Measurements from ENCODE around the gene IQUB. TPM values are rescaled to one million over a fixed set of nuclear protein-coding genes. Genes with fewer than 3 reads are reported as not detected.

IQUB gene
- total RNA-seq, 1 donor from 2014 or later, result 0.56 TPM

DNA sequence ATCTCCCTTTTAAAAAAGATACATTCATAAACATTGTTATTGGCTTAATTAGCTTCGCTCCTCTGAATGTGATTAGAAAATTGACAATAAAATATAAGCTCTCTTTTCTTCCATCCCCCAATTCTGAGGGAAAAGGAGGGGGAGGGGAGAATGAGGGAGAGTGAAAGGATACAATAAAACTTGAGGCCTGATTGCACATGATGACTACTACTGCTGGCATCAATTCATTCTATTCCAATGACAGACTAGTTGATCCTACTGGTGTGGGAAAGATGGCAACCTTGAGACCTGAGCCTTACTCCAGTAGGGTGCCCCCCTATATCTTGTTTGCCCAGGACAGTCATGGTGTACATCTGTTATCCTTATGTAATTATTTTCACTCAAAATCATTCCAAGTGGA, 4.5 kb upstream of the IQUB start:
- Mint-ChIP-seq H3K27me3 (ENCODE audit: low read depth) (no peaks in the 10 kb centered on the region), H3K4me3 (no peak overlapping the region), H3K9me3 (no peaks in the 10 kb centered on the region), H3K27ac (ENCODE audit: unreplicated experiment) (no peak overlapping the region), H3K36me3 (ENCODE audit: low read depth) (no peaks in the 10 kb centered on the region), H3K4me1 (peaks cover 11% of the 10 kb centered on the region)
- no peak for TF ChIP-seq CTCF (conservative IDR thresholded peaks at IDR 0.05)
- no peak for DNase-seq (ENCODE audit: low read depth, low spot score)

GRCh38 chr7:123538189-123538714, 3.9 kb upstream of the IQUB start:
- no peak for TF ChIP-seq CTCF (conservative IDR thresholded peaks at IDR 0.05)
- peaks cover 18% of the 10 kb centered on the region for H3K4me1 Mint-ChIP-seq
- H3K27ac Mint-ChIP-seq (ENCODE audit: unreplicated experiment), result no peak overlapping the region
- H3K4me3 Mint-ChIP-seq, result peak overlapping the region; percentile 10
- no peaks in the 10 kb centered on the region for H3K9me3 Mint-ChIP-seq
- no peaks in the 10 kb centered on the region for H3K36me3 Mint-ChIP-seq (ENCODE audit: low read depth)
- H3K27me3 Mint-ChIP-seq (ENCODE audit: low read depth), result no peaks in the 10 kb centered on the region
- DNase-seq (ENCODE audit: low read depth, low spot score), result no peak

- Mint-ChIP-seq H3K4me1 (peaks cover 25% of the 10 kb centered on the region), H3K4me3 (peak overlapping the region; percentile 56), H3K27me3 (ENCODE audit: low read depth) (no peaks in the 10 kb centered on the region), H3K36me3 (ENCODE audit: low read depth) (no peaks in the 10 kb centered on the region), H3K9me3 (no peaks in the 10 kb centered on the region), H3K27ac (ENCODE audit: unreplicated experiment) (no peak overlapping the region)
- TF ChIP-seq CTCF (conservative IDR thresholded peaks at IDR 0.05), result peak; percentile 75
- no peak for DNase-seq (ENCODE audit: low read depth, low spot score)
Measured at GRCh38 chr7:123537026-123537642, 2.7 kb upstream of the IQUB start.

- Mint-ChIP-seq H3K4me3 (peak overlapping the region; percentile 15), H3K36me3 (ENCODE audit: low read depth) (no peaks in the 10 kb centered on the region)
Measured at GRCh38 chr7:123535517-123535916, 1.1 kb upstream of the IQUB start.

DNA sequence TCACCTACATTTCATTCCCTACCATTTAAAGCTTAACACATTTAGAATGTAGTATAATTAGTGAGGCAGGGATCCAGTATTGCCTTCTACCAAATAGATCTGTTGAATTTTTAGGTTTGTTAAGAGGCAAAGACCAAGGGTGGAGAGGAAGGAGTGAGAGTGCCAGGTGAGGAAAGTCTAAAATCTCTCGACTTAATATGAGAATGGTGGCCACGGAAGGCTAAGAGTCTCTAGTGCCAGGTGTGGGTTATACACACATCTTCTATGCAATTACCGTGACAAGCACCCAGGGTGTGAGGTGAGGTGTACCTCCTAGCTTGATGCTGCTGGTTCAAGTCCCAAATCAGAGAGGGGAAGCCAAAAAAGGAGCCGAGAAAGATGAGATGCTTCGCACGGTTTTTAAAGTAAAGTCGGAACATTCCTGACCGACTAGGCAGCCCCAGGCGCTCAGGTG, 439 bp downstream of the IQUB start:
- TF ChIP-seq CTCF (conservative IDR thresholded peaks at IDR 0.05), result no peak
- H3K36me3 Mint-ChIP-seq (ENCODE audit: low read depth), result no peaks in the 10 kb centered on the region
- H3K9me3 Mint-ChIP-seq, result no peaks in the 10 kb centered on the region
- peak overlapping the region; percentile 89 for H3K27ac Mint-ChIP-seq (ENCODE audit: unreplicated experiment)
- H3K27me3 Mint-ChIP-seq (ENCODE audit: low read depth), result no peaks in the 10 kb centered on the region
- no peak for DNase-seq (ENCODE audit: low read depth, low spot score)
- H3K4me1 Mint-ChIP-seq, result peaks cover 29% of the 10 kb centered on the region
- H3K4me3 Mint-ChIP-seq, result peak overlapping the region; percentile 98

More at GRCh38 chr7:123535517-123535916, 1.1 kb upstream of the IQUB start:
- Mint-ChIP-seq H3K27ac (ENCODE audit: unreplicated experiment) (no peak overlapping the region), H3K9me3 (no peaks in the 10 kb centered on the region), H3K4me1 (peaks cover 29% of the 10 kb centered on the region), H3K27me3 (ENCODE audit: low read depth) (no peaks in the 10 kb centered on the region)
- no peak for DNase-seq (ENCODE audit: low read depth, low spot score)
- TF ChIP-seq CTCF (conservative IDR thresholded peaks at IDR 0.05), result no peak
